Neural cell (in vitro differentiated cells): Measurements from ENCODE around the gene SUGCT. TPM values are rescaled to one million over a fixed set of nuclear protein-coding genes. Genes with fewer than 3 reads are reported as not detected.

Source experiments
- H2AFZ ChIP-seq: fragments of 200-600, 300-800 bp; sonication (generic), shearing (Covaris generic); 2 replicates; pipeline ENCODE4 v1.6.0; 2014; ENCODE audit warnings: low read depth, mild to moderate bottlenecking, antibody characterized with exemption, low read length, moderate library complexity
- H3F3A ChIP-seq: fragments of 200-600 bp; shearing (Covaris generic); 2 replicates; pipeline ENCODE4 v1.6.1; 2016; ENCODE audit warnings: mild to moderate bottlenecking, moderate library complexity, mixed read lengths, antibody characterized with exemption, low read length; ENCODE audit not compliant: insufficient read depth, poor library complexity, severe bottlenecking
- H3K27ac ChIP-seq: fragments of 200-600, 300-800 bp; sonication (generic), shearing (Covaris generic); 2 replicates; pipeline ENCODE4 v1.5.1; 2014; ENCODE audit warnings: mild to moderate bottlenecking, low read length, moderate library complexity
- H3K27me3 ChIP-seq: fragments of 300-800, 200-600 bp; sonication (generic), shearing (Covaris generic); 2 replicates; pipeline ENCODE4 v1.6.0; 2014; ENCODE audit warnings: mild to moderate bottlenecking, low read depth, low read length, moderate library complexity; ENCODE audit not compliant: insufficient read depth
- H3K36me3 ChIP-seq: fragments of 300-800, 200-600 bp; sonication (generic), shearing (Covaris generic); 2 replicates; pipeline ENCODE4 v1.5.1; 2014; ENCODE audit warnings: mild to moderate bottlenecking, antibody characterized with exemption, low read length, moderate library complexity; ENCODE audit not compliant: insufficient read depth
- H3K4me2 ChIP-seq: fragments of 300-800, 200-600 bp; sonication (generic), shearing (Covaris generic); 2 replicates; pipeline ENCODE4 v1.6.0; 2014; ENCODE audit warnings: mild to moderate bottlenecking, low read length
- H3K4me3 ChIP-seq: fragments of 300-800, 200-600 bp; sonication (generic), shearing (Covaris generic); 2 replicates; pipeline ENCODE4 v1.5.1; 2014; ENCODE audit warnings: mild to moderate bottlenecking, low read length, moderate library complexity
- H3K79me2 ChIP-seq: fragments of 200-600 bp; shearing (Covaris generic); replicated peaks from 2 replicates; pipeline ENCODE4 v1.6.0; 2014; ENCODE audit warnings: mild to moderate bottlenecking, low read length, moderate library complexity; ENCODE audit not compliant: insufficient read depth
- H3K9ac ChIP-seq: fragments of 300-800, 200-600 bp; sonication (generic), shearing (Covaris generic); 2 replicates; pipeline ENCODE4 v1.6.1; 2016; ENCODE audit warnings: mild to moderate bottlenecking, low read length, mixed read lengths
- H3K9me2 ChIP-seq: fragments of 200-600 bp; shearing (Covaris generic); 2 replicates; pipeline ENCODE4 v1.6.1; 2016; ENCODE audit warnings: mild to moderate bottlenecking, low read length, mixed read lengths; ENCODE audit not compliant: insufficient read depth
- H3K9me3 ChIP-seq: fragments of 200-600, 300-800 bp; sonication (generic), shearing (Covaris generic); 2 replicates; pipeline ENCODE4 v1.6.1; 2016; ENCODE audit warnings: mild to moderate bottlenecking, mixed run types, low read length, moderate library complexity, mixed read lengths
- H4K20me1 ChIP-seq: fragments of 200-600 bp; shearing (Covaris generic); 2 replicates; pipeline ENCODE4 v1.6.1; 2016; ENCODE audit warnings: mild to moderate bottlenecking, mixed run types; ENCODE audit not compliant: insufficient read depth
- EP300 ChIP-seq: fragments of 450-650 bp; conservative IDR thresholded peaks from 2 replicates; pipeline ENCODE4 v1.6.1; 2014; ENCODE audit warnings: antibody characterized with exemption, mild to moderate bottlenecking, moderate library complexity; ENCODE audit not compliant: poor library complexity, severe bottlenecking
- EZH2 ChIP-seq: fragments of 200-600, 300-800 bp; shearing (Covaris generic), sonication (generic); IDR thresholded peaks from 2 replicates; pipeline ENCODE4 v1.6.1; 2014; ENCODE audit warnings: antibody characterized with exemption, low read length, borderline replicate concordance, mild to moderate bottlenecking; ENCODE audit not compliant: insufficient read depth, poor library complexity, severe bottlenecking
- MXI1 ChIP-seq: fragments of 450-650 bp; conservative IDR thresholded peaks from 2 replicates; pipeline ENCODE4 v1.6.1; 2014; ENCODE audit warnings: antibody characterized with exemption, mild to moderate bottlenecking; ENCODE audit not compliant: poor library complexity, severe bottlenecking
- POLR2AphosphoS5 ChIP-seq: IDR thresholded peaks from 2 replicates; pipeline ENCODE4 v1.6.1; 2012
- RAD21 ChIP-seq: fragments of 450-650 bp; conservative IDR thresholded peaks from 2 replicates; pipeline ENCODE4 v1.6.1; 2014; ENCODE audit warnings: antibody characterized with exemption, mild to moderate bottlenecking, moderate library complexity
- SMC3 ChIP-seq: fragments of 450-650 bp; conservative IDR thresholded peaks from 2 replicates; pipeline ENCODE4 v1.6.1; 2014; ENCODE audit warnings: antibody characterized with exemption, mild to moderate bottlenecking, moderate library complexity; ENCODE audit not compliant: poor library complexity
- TAF1 ChIP-seq: IDR thresholded peaks from 2 replicates; pipeline ENCODE4 v1.6.1; 2012; ENCODE audit warnings: low read depth
- polyA plus RNA-seq: library from polyadenylated mRNA; depleted of rRNA; stranded (reverse); fragments of >200 nt; gene quantifications from 2 replicates; pipeline ENCODE4 v1.2.3, GENCODE V29; 2014
- TF ChIP-seq, protein P1 (sequence below): fragments of 450-650 bp; IDR thresholded peaks from 2 replicates; pipeline ENCODE4 v1.5.1; 2014; ENCODE audit warnings: antibody characterized with exemption, mild to moderate bottlenecking, moderate library complexity; ENCODE audit not compliant: poor library complexity, severe bottlenecking
- TF ChIP-seq, protein P2 (sequence below): IDR thresholded peaks from 2 replicates; pipeline ENCODE4 v1.6.1; 2012; ENCODE audit warnings: borderline replicate concordance

The SUGCT gene
- polyA plus RNA-seq, 1 donor from 2014 or later = not detected

DNA sequence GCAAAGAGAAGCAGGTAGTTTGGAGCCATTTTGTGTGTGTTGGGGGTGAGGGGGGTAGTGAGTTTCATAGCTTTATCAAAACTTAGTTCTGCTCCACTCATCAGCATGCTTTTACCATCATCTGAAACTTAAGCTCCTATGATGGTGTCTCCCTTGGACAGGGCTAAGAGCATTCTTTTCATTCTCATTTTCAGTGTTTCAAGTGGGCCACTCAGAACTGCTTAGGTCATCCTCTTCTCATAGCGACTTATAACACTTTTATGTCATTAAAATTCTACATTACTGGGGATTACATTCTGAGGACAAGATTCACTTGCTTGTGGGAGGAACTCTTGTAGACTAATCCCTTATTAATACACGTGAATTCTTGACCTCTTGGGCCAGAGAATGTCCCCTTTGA is 649.4 kb downstream of the SUGCT start:
- no peak overlapping the region for H3K4me2 ChIP-seq
- H3K9me2 ChIP-seq = no peaks in the 10 kb centered on the region
- no peak overlapping the region for H3K4me3 ChIP-seq
- TF ChIP-seq POLR2AphosphoS5 = no peak
- TF ChIP-seq MXI1 = no peak
- TF ChIP-seq TAF1 = no peak
- TF ChIP-seq, protein P1, sequence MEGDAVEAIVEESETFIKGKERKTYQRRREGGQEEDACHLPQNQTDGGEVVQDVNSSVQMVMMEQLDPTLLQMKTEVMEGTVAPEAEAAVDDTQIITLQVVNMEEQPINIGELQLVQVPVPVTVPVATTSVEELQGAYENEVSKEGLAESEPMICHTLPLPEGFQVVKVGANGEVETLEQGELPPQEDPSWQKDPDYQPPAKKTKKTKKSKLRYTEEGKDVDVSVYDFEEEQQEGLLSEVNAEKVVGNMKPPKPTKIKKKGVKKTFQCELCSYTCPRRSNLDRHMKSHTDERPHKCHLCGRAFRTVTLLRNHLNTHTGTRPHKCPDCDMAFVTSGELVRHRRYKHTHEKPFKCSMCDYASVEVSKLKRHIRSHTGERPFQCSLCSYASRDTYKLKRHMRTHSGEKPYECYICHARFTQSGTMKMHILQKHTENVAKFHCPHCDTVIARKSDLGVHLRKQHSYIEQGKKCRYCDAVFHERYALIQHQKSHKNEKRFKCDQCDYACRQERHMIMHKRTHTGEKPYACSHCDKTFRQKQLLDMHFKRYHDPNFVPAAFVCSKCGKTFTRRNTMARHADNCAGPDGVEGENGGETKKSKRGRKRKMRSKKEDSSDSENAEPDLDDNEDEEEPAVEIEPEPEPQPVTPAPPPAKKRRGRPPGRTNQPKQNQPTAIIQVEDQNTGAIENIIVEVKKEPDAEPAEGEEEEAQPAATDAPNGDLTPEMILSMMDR = no peak
- TF ChIP-seq SMC3 = no peak
- TF ChIP-seq EZH2 = no peak
- no peak for TF ChIP-seq EP300
- TF ChIP-seq, protein P2, sequence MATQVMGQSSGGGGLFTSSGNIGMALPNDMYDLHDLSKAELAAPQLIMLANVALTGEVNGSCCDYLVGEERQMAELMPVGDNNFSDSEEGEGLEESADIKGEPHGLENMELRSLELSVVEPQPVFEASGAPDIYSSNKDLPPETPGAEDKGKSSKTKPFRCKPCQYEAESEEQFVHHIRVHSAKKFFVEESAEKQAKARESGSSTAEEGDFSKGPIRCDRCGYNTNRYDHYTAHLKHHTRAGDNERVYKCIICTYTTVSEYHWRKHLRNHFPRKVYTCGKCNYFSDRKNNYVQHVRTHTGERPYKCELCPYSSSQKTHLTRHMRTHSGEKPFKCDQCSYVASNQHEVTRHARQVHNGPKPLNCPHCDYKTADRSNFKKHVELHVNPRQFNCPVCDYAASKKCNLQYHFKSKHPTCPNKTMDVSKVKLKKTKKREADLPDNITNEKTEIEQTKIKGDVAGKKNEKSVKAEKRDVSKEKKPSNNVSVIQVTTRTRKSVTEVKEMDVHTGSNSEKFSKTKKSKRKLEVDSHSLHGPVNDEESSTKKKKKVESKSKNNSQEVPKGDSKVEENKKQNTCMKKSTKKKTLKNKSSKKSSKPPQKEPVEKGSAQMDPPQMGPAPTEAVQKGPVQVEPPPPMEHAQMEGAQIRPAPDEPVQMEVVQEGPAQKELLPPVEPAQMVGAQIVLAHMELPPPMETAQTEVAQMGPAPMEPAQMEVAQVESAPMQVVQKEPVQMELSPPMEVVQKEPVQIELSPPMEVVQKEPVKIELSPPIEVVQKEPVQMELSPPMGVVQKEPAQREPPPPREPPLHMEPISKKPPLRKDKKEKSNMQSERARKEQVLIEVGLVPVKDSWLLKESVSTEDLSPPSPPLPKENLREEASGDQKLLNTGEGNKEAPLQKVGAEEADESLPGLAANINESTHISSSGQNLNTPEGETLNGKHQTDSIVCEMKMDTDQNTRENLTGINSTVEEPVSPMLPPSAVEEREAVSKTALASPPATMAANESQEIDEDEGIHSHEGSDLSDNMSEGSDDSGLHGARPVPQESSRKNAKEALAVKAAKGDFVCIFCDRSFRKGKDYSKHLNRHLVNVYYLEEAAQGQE = no peak
- no peak for TF ChIP-seq RAD21
- no peaks in the 10 kb centered on the region for H3K79me2 ChIP-seq
- H3K27me3 ChIP-seq = no peaks in the 10 kb centered on the region
- no peak overlapping the region for H3K9ac ChIP-seq
- no peaks in the 10 kb centered on the region for H3K9me3 ChIP-seq
- no peak overlapping the region for H3K27ac ChIP-seq
- H3F3A ChIP-seq = no peaks in the 10 kb centered on the region
- H3K36me3 ChIP-seq = no peaks in the 10 kb centered on the region
- H2AFZ ChIP-seq = no peak overlapping the region
- no peaks in the 10 kb centered on the region for H4K20me1 ChIP-seq

DNA sequence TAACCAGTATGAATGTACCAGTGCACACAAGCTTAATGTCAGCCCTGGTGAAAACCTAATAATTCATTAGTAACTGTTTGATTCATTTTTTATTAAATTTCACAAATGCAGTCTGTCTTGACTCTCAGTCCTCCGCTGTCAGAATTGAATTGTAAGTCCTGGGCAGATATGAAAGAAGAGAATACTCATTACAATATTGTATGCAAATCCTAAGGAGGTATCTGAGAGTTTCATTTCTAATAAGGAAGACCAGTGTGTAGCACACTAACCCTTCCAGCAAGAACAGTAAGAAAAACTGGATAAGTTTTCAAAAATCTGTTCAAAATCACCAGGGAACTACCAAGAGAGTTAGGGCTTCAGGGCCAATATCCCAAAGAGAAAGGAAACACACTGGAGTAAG is 652.1 kb downstream of the SUGCT start:
- H3K9ac ChIP-seq = no peak overlapping the region
- no peak overlapping the region for H3K4me2 ChIP-seq
- no peaks in the 10 kb centered on the region for H3K9me2 ChIP-seq
- H3K79me2 ChIP-seq = no peaks in the 10 kb centered on the region
- TF ChIP-seq EP300 (no peak), TAF1 (no peak), POLR2AphosphoS5 (no peak), RAD21 (no peak), SMC3 (no peak), EZH2 (no peak), MXI1 (no peak)
- TF ChIP-seq, protein P2 = no peak
- TF ChIP-seq, protein P1 = no peak
- H3K9me3 ChIP-seq = no peaks in the 10 kb centered on the region
- no peaks in the 10 kb centered on the region for H4K20me1 ChIP-seq
- no peak overlapping the region for H3K27ac ChIP-seq
- H3K27me3 ChIP-seq = no peaks in the 10 kb centered on the region
- no peaks in the 10 kb centered on the region for H3F3A ChIP-seq
- no peak overlapping the region for H2AFZ ChIP-seq
- H3K4me3 ChIP-seq = no peak overlapping the region
- H3K36me3 ChIP-seq = no peaks in the 10 kb centered on the region
